NCI-H69 (cell line): Measurements from ENCODE around the gene IZUMO1.

Experiments
- DNase-seq: peaks from one replicate; lab custom pipeline; 2025; lab: John Stamatoyannopoulos, UW

Gene IZUMO1

DNA sequence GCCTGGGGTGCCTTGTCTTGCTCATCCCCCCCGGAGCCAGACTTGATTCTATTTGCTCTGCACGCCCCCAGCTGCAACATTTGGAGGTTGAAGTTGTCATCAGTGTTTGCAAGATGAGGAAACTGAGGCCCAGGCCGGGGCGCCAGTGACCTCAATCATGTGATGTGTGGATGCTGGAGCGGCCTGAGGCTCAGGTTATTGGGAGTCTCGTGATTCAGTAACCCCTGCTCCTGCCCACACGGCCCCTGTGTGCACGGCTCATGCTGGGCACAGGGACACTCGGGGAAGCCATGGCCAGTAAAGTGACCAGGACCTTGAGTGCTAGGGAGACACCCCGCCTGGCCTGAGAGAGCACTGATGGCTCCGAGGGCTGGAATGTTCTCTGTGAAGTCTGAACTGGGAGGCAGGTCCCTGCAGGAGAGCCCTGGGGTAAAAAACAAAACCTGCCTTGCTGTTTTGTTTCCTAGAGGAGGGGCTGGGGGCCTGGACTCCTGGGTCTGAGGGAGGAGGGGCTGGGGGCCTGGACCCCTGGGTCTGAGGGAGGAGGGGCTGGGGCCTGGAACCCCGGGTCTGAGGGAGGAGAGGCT is 10.5 kb upstream of the IZUMO1 start:
- DNase-seq, result no peak

- DNase-seq, result no peak
Observed at GRCh38 chr19:48756686-48757085, 10.0 kb upstream of the IZUMO1 start.

GRCh38 chr19:48756212-48756611 is 9.5 kb upstream of the IZUMO1 start:
- DNase-seq, result no peak

- DNase-seq, result no peak
Observed at GRCh38 chr19:48755787-48756186, 9.1 kb upstream of the IZUMO1 start.

GRCh38 chr19:48755084-48755641 is 8.5 kb upstream of the IZUMO1 start, which contains the start of gene FGF21:
FGF21 (plus strand) TSS chr19:48755524; CDS start chr19:48756237, 713 bp downstream.
- peak; percentile 58 for DNase-seq

DNA sequence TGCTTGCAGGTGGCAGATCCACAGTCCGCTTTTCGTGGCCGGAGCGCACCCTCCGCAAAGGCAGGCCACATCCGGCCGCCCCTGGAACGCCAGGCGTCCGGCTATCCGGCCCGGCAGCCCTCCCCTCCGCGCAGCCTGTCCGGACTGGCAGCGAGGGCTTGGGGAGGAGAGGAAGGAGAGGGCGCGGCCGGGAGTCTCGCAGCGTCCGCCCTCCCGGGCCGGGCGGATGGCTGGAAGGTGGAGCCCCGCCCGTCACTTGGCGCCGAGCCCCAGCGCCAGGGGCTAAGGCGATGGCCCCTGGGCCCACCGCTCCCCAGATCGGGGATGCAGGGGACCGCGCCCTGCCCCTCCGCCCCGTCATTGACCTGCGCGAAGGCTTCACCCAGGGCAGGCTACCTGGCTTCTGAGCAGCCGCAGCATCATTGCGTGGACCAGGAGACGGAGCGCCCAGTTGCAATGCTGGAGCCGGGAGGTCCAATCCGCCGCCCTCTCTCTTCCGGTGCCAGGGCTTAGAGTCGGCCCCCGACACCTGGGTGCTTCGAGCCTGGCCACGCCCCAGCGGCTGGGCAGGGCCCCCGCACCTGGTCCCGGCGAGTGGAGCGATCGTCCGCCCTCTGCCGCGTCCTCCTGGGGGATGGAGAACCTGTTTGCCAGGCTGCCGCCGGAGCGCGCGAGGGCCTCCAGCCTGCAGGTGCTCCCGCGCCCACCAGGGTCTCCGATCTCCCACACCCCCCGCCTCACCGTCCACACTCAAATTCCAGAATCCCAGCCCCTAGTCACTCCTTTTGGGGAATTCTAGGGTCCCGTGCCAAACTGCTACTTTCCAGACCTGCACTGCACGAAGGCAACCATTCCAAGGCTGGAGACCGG is 6.0 kb upstream of the IZUMO1 start, which contains the start of gene FUT1:
Gene FUT1, minus strand, starts transcription at position 146 of the 870 bp plus-strand sequence. CDS start 1,360 bp downstream, outside the sequence.
- peak; percentile 98 for DNase-seq

- peak; percentile 72 for DNase-seq
Observed at GRCh38 chr19:48751845-48752495, 5.3 kb upstream of the IZUMO1 start.

DNA sequence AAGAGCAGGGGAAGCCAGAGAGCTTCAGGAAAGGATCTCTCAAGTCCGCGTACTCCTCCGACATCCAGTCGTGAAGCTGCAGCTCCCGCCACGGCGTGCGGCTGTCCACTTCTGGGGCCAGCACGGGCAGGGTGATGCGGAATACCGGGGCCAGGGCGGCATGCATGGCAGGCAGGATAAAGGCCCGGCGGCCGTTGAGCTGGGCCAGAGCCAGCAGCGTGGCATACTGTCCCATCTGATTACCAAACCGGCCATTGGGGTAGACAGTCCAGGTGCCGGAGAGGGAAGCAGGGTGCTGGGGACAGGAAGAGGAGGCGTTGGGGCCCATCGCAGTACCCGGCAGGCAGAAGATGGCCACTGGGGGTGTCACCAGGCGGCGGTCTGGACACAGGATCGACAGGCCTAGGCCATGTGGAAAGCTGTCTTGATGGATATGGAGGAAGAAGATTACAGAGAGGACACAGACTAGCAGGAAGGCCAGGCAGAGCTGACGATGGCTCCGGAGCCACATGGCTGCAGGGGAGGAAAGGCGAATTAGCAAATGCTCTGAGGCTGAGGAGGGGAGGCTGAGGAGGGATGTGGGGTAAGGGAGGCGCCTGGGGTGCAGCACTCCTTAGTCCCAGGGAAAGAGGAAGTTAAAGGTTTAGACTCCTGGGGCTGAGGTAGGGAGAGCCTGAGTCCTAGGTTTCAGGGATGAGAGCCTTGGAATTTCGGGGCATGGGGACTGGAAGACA is 4.2 kb upstream of the IZUMO1 start:
- DNase-seq, result no peak

DNA sequence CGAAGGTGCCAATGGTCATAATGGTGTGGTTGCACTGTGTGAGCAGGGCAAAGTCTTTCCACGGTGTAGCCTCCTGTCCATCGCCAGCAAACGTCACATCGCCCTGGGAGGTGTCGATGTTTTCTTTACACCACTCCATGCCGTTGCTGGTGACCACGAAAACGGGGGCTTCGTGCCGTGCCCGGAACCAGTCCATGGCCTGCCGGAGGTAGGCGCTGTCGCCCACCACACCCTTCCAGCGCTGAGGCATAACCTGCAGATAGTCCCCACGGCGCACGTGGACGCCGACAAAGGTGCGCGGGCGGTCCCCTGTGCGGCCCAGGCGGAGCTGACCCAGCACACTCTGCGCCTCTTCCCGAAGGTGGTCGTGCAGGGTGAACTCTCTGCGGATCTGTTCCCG is 3.6 kb upstream of the IZUMO1 start:
- no peak for DNase-seq

GRCh38 chr19:48749571-48750198 is 3.0 kb upstream of the IZUMO1 start:
- no peak for DNase-seq

GRCh38 chr19:48746110-48746509 is 599 bp downstream of the IZUMO1 start:
- DNase-seq, result no peak

DNA sequence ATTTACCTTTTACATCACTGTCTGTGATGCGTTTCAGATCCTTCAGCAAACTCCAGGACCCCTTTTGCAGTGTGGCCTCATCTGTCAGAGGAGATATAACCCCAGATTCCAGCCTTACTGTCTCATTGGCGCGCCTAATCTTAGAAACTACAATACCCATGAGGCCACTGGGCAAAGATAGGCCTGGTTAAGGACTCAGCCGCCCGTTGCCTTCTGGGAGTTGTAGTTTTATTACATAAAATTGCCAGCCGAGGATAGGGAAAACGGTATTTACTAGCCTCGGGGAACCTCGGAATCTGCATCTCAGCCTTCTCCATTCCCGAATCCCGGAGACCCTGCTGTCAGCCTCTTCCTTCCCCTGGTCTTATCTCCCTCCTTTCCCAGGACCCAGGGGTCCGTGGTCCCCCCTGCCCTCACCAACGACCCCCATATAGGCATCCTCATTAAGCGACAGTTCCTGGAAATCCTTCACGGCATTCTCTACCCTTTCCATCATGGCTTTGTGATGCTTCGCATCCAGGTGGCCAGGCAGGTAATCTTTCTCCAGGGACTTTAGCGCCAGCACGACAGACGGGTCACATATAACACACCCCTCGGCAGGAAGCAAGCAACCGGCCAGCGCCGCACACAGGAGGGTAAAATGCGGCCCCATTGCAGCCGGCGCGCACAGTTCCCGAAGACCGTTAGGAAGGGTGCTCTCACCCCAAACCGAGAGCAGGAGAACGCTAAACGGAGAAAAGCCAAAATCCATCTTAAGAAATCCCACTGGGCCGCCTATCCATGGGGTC is 1.3 kb downstream of the IZUMO1 start:
- DNase-seq, result peak; percentile 63

- no peak for DNase-seq
Observed at GRCh38 chr19:48742096-48742495, 4.6 kb downstream of the IZUMO1 start.

DNA sequence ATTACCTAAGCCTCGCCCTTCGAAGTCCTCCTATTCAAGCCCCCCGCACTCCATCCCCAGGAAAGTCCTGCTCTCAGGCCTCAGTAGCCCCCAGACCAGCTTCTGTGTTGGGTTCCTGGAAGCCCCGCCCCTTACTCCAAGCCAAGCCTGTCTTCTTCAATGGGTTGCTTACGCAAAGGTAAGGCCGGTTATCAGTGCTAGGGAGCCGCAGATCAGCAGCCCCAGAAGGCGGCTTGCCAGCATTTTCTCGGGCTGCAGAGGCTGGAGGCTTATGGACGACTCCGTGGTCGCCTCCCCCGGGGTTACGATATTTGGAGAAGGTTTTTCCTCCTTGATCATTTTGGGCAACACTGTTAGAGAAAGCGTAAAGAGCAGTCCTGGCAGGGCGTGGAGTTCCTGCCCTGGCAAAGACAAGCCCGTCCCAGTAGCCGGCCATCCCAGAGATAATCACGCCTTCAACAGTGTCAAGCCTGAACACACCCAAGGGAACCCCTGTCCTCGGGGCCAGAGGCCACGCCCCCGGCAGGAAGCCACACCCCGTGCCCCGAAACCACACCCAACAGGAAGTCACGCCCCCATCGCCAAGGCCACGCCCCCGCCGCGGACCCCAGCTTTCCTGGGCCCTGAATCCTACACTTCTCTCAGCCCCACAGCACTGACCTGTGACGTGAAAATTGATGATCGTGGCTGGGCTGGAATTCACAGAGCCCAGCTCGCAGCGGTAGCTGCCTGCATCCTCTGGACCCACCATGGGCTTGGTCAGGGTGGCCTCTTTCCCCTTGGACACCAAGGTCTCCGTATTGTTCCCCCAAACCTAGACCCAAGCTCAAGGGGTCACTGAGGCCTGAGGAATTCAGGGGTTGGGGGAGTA is 5.3 kb downstream of the IZUMO1 start:
- peak; percentile 34 for DNase-seq

DNA sequence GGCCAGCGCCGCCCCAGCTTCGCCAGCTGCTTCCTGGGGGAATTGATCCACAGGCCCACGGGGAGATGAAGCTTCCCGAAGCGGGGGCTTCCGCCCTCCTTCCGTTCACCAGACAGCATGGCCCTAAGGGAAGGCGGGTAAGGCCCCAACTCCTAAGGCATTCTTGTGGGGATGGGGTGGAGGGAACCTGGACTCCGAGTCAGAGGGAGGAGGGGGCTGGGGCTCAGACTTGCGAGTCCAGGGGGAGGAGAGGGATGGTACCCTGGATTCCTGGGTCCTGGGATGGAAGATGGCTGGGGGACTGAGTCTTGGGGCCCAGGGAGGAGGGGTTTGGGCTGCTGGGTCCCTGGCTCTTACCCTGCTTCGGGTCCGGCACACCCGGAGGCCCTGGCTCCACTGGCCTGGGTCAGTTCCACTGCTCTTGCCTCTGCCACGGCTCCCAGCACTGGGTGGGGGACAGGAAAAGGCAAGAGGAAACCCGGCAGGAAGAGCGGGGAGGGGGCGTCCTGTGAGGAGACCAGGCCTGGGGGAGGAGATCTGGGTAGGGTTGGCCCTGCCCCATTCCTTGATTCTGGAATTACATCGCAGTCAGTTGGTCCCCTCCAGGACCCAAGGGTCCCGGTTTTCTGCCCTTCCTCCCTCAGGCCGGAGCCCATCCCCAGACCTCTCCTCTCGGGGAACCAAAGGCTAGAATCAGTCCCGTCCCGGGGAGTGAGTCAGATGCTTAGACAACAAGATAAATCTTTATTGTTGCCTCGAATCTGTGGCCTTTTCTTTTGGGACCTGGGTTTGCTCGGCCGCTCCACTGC is 6.3 kb downstream of the IZUMO1 start, which contains the start of gene RASIP1:
Gene RASIP1, minus strand, starts transcription at position 447 of the 809 bp plus-strand sequence. Its CDS starts 328 bp downstream, at position 119.
- no peak for DNase-seq

GRCh38 chr19:48739404-48740163 is 7.1 kb downstream of the IZUMO1 start:
- peak; percentile 87 for DNase-seq

DNA sequence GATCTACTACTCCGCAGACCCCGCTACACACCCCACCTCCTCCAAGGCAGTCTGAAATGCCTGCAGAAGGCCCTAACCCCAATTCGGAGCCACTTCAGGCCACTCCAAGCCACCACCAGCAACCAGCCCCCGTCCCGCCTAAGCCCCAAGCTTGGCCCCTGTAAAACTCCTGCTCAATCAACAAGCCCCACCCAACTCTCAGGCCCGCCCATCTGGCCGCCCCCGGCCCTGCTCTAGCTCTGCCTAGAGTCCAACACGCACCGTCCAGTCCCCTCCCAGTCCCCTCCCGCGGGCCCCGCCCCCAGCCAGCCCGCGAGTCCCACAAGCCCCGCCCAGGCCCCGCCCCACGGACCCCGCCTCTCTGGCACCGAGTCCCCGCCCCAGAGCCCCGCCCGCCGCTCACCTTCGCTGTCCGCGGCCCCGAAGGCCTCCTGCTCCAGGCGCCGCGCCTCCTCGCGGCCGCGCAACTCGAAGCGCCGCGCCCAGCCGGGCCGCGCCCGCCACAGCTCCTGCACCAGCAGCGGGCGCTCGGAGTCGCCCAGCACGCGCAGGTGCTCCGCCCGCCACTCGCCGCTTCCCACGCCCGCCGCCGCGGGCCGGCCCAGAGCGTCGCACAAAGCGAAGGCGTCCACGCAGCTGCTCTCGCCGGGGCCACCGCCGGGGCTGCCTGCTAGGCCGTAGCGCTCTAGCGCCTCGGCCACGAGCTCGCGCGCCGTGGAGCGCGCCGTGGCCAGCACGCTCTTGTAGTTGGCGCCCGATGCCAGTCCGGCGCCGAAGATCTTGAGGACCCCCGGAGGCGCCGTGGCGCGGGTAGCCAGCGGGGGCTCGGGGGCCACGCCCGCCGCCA is 7.9 kb downstream of the IZUMO1 start:
- DNase-seq, result peak; percentile 98
